Stimulated activated CD4-positive, alpha-beta T cell treated with anti-CD3 and anti-CD28 coated beads, Interleukin-1b, Interleukin-23, amount 100 ng/mL, for 24 hours (primary cell): ENCODE results near the gene MRRF.

Experiments
- DNase-seq, 4 experiments: peaks; one replicate each; pipeline ENCODE4 v3.0.0-alpha.2; 2020; ENCODE audit warnings: low read depth in 4 of 4, low spot score in 1 of 4

MRRF gene

GRCh38 chr9:122228191-122228567 is 36.5 kb upstream of the MRRF start:
- no peak for DNase-seq

GRCh38 chr9:122228568-122229484 is 35.9 kb upstream of the MRRF start, which contains the start of gene LHX6:
LHX6 (minus strand) TSS chr9:122228957; CDS start chr9:122228740, 217 bp downstream.
- DNase-seq = no peak

DNA sequence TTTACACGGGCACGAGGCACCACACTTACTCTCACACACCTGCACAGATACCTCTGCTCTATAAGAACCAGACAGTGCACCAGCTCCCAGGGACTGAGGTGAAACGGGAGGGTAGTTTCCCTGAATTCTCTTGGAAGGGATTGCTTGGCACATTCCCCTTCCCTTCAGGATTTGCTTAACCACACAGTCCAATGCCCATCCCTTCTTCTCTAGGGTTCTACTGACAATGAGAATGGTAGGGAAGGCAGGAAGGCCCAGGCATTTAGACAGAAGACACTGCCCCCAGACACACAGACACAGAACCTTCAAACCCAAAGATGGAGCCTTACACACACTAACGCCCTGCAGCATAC is 35.2 kb upstream of the MRRF start:
- no peak for DNase-seq

DNA sequence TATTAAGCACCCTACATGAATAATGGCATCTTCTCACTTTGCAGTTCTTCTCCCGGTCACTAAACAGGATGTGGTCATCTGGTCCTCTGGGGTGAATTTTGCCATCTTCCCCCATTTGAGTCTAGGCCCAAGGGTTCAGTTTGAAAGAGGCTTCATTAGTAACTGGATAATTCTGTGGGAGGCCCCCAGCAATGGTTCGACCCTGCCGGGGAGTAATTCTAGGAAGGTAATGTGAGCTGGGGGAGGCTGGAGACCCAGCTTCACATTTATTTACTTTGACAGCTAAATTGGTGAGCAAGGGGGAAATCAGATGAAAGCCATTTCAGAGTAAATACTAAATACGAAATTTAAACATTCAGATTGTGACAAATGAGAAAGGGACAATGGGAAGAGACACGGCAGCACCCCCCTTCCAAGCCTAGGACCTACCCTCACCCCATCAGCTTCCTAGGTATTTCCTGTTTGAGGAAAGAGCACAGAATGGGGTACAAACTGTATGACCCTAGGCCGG is 31.8 kb upstream of the MRRF start:
- DNase-seq = no peak

DNA sequence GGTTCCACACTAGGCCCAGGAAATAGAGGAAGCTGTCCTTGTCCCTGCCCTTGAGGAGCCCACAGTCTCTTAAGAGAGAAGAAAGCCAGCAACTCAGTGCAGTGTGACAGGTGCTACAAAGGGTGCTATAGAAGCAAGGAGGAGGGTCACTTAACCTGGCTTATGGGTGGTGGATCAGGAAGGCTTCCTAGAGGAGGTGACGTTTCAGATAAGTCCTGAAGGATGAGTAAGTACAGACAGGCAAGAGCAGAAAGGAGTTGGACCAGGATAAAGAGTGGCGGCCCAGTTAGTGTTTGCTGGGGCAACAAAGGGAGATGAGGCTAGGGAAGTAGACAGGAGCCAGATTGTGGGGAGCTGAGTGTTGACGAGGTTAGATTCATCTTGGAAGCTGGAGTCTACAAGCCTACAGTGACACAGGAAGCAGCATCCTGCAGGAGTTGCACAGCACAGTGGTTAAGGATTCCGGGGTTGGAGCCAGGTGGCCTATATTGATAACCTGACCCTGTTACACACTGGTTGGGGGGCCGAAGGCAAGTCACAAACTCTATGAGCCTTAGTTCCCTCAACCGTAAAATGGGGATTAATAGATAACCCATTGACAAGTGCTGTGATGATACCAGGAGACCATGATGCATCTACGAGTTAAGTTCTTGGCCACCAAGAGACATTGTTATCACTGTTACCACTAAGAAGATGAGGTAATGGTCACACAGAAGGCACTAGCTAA is 30.5 kb upstream of the MRRF start:
- no peak for DNase-seq

GRCh38 chr9:122236681-122237080 is 28.0 kb upstream of the MRRF start:
- DNase-seq = no peak

- DNase-seq = no peak
These were observed 25.0 kb upstream of the MRRF start for GRCh38 chr9:122239722-122240121.

GRCh38 chr9:122244349-122244748 is 20.3 kb upstream of the MRRF start:
- no peak for DNase-seq

DNA sequence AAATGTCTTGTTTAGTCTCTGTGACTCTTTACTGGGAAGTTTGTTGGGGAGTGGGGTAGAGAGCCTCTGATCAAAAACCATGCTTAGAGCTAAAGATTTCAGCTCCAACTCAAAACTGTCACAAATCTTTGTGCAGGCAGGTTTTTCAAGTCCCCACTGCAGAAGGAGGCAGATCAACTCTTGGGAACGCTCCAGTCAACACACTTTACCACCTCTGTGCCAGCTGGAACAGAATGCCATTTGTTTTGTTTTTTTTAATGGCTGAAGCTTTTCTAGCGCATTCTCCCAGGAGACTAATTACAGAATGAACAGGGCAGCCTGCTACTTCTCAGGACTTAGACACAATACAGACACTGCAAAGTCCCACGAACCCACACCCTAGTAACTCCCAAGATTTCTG is 18.0 kb upstream of the MRRF start:
- no peak for DNase-seq

DNA sequence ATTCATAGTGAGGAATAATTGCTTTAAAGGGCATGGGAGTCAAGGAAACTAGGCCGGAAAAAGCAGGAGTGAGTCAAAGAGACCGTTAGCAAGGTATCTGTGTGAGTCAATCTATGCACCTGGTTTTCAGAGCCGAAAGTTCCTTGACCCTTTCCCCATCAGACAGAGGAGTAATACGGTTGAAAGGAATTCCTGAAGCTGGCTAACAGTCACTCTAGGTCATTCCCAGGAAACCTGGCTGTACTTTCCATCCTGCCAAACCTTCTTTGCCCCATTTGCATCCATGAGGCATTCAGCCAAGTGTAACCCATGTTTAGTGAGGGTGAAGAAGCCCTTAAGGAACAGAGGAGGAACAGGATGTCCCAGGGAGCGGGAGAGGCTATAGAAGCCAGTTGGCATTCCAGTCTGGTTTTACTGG is 16.2 kb upstream of the MRRF start:
- DNase-seq = no peak

GRCh38 chr9:122251351-122251750 is 13.3 kb upstream of the MRRF start:
- DNase-seq = no peak

DNA sequence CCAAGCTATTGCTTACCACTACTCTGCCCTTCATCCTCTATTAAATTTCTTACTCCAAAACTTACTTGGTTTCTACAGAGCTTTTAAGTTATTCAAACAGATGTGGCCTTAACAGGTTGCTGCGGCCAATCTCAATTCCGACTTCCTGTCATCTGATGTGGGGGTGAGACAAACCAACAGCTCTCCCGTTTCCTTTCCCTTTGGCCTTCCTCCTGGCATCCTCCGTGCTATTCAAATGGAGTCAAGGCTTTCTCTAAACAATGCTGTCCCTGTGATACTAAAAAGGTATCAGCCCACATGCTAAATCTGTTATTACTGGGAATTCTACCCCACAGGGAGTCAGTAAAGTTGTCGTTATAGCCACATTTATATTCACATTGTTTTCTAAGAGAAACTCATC is 11.9 kb upstream of the MRRF start:
- DNase-seq = no peak

DNA sequence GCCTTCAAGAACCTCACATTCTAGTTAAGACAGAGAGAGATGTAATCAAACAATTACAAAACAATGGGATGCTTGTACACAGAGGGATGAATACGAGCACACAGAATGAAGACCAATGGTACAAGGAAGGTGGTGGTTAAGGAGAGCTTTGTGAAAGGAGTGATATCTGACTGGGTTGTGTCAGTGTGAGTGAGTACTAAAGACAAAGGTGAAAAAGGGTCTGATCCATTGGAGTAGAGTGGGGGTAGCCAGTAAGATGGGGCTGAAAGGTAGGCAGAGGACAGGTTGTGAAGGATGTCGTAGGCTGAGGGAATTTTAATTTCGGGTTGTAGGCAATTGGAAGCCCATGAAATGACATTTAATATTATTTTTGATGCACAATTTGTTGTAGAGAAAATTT is 9.9 kb upstream of the MRRF start:
- no peak for DNase-seq

DNA sequence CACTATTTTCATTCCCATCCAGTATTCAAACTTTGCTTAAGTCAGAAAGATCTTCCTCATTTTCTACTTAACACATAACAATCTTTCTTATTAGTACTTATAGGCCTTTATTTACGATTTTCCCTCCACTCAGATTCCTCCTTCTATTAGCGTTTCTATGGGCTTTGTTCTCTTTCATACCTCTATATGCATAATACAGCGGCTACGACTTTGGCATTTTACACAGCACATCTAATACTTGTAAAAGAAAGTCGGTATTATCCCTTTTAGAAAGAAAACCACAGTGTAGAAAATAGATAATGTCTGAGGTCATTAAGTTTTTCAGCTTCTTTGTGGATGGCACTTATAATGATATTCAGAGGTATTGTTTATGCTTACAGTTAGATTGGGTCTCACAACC is 8.5 kb upstream of the MRRF start:
- no peak for DNase-seq

DNA sequence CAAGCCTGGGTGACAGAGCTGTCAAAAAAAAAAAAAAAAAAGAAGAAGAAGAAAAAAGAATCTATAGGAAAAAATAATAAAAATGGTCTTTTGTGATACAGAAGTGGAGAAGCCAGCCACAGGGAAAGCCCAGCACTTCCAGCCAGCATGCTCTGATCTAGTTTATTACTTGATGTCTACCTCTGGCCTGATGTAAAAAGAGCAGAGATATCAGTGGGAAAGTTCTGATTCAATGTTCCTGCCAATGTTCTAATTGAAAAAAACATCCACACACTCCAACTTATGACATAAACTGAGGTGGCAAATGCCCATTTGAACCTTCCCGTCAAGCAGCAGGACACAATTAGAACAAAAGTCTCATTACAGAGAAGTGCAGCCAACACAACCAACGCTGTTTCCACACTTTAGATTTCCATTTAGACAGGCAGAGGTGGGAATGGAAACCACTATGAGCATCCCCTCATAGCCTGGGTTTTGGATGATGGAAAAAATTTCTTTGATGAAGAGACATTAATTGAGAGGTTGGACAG is 5.7 kb upstream of the MRRF start:
- no peak for DNase-seq

DNA sequence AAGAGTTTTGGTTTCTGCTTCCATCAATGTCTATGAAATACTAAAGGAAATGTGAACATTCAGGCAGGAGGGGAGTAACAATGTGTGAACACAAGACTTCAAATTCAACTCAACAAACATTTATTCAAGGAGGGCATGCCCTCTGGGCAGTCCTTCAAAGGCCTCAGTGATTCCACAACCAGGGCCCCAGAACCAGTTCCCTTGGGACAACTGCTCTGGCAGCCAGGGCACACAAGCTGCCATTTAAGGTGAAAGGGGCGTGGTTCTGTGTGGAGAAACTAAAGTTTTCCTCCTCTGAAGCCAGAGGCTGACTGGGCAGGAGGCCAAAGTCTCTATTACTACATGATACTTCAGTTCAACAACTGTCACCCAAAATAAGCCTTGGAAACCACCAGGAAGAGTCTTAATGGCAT is 3.2 kb upstream of the MRRF start:
- DNase-seq = no peak

DNA sequence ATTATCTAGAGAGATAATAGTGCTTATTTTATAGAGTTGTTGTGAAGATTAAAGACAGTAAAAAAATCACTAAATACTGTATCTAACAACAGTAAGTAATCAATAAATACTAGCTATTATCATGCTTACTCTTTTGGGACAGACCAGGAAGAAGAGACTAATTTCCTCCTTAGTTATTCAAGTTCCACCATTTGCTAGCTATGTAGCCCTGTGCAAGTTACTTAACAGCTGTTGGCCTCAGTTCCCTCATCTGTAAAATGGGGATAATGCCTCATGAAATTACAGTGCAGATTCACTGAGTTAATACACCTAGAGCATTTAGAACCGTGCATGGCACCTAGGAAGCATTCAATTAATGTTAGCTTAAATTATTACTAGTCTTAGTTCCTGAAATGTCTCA is 2.6 kb upstream of the MRRF start:
- DNase-seq = no peak

DNA sequence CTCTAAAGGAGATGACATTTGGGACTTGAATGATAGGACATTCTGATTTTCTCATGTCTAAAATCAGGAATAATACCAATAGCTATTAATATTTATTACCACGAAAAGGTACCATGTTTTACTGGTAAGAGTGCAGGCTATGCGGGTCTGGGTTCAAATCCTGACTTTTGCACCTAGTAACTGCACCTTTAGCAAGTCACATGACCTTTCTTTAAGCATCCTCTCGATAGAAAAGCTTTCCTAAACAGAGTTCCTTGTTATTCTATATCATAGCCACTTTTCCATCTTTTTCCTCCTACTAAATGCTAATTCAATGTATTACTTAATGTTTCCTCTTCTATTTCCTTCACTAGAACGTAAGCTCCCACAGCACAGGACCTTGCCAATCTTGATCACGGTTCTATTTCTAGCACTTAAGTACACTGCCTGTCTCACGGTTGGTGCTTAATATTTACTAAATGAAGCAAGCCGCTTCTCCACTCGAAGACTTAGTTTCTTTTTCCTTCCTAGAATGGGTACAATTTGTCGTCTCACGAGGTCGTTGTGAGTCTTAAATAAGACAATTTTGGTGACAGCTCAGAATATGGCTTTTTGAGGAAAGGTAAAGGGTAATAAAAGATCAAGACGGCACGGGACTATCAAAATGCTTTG is 858 bp upstream of the MRRF start:
- DNase-seq = no peak

DNA sequence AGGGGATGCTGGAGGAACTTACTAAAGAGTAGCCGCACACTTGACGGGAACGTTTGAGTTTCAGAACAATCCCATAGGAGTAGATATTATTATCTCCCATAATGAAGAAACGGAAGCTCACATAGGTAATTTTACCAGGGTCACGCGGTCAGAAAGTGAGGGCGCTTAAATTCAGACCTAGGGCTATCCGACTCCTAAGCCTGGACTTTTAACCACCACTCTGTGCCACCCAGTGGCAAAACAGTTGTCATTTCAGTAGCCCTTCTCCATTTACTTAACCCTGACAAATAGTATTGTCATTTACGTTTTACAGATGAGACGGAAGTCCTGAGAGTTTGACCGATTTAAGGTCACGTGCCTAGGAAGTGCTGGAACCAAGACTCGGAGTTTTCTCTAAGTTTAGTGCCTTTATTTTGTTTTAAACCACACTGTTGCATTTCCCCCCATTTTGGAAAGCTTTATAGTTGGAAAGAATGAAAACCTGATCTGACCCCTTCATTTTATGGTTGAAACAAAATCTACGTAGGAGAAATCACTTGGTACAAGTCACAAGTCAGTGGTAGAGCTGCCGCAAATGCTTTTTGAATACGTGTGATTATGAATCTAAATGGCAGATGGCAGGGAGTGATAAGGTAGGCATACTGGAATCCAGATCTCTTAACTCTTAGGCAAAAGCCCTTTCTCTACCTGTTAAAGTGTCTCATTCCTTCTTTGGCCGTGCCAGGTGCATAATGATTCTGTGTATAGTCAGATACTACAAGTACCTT is 650 bp downstream of the MRRF start:
- DNase-seq = peak in 1 of 4 experiments; percentile 7

GRCh38 chr9:122268041-122268814 is 3.5 kb downstream of the MRRF start:
- DNase-seq = no peak
